GM13977 (cell line): ENCODE data around the gene PRSS36.
"Not testable (repeated sequence)": the region's sequence is repeated elsewhere in the genome, so short reads cannot be mapped to it uniquely, and the experiment has no call there.

Experiments
- DNase-seq: peaks from one replicate; pipeline ENCODE4 v3.0.0; 2012; ENCODE audit warnings: low spot score
- CTCF ChIP-seq: IDR thresholded peaks from 2 replicates; pipeline ENCODE4 v1.5.1; 2012; ENCODE audit warnings: mild to moderate bottlenecking, control low read depth; ENCODE audit not compliant: insufficient read depth; ENCODE audit errors: extremely low read depth, missing control alignments
- in situ Hi-C: fragments of 300-500 bp; cut with MboI; formaldehyde crosslinking; loops from one replicate; pipeline ENCODE4 v1.12.0; 2022; ENCODE audit warnings: low sequenced_read_pairs, low pct_unique_long_range_greater_than_20kb, mixed read lengths, inconsistent platforms; ENCODE audit not compliant: unreplicated experiment

PRSS36 gene

GRCh38 chr16:31147574-31147973, 2.3 kb downstream of the PRSS36 start:
- TF ChIP-seq CTCF = no peak
- in situ Hi-C loops = no loop called here
- DNase-seq = no peak

GRCh38 chr16:31145398-31145990, 4.4 kb downstream of the PRSS36 start:
- no peak for TF ChIP-seq CTCF
- DNase-seq = no peak
- in situ Hi-C loops = no loop called here

GRCh38 chr16:31144418-31144817, 5.4 kb downstream of the PRSS36 start:
- in situ Hi-C loops = not testable (repeated sequence)

GRCh38 chr16:31143694-31144148, 6.1 kb downstream of the PRSS36 start:
- in situ Hi-C loops = no loop called here
- no peak for TF ChIP-seq CTCF
- DNase-seq = no peak

More at GRCh38 chr16:31144418-31144817, 5.4 kb downstream of the PRSS36 start:
- DNase-seq = not testable (repeated sequence)

- in situ Hi-C loops = no loop called here
- no peak for DNase-seq
- no peak for TF ChIP-seq CTCF
These were observed 6.7 kb downstream of the PRSS36 start for GRCh38 chr16:31143011-31143693.

GRCh38 chr16:31142109-31143010, 7.5 kb downstream of the PRSS36 start:
- TF ChIP-seq CTCF = peak; percentile 93
- in situ Hi-C loops = no loop called here
- peak; percentile 100 for DNase-seq

GRCh38 chr16:31141489-31142108, 8.3 kb downstream of the PRSS36 start:
- TF ChIP-seq CTCF = no peak
- no peak for DNase-seq
- in situ Hi-C loops = no loop called here

GRCh38 chr16:31141071-31141469, 8.8 kb downstream of the PRSS36 start:
- in situ Hi-C loops, DNase-seq: not testable (repeated sequence)
